Stimulated activated CD4-positive, alpha-beta T cell treated with anti-CD3 and anti-CD28 coated beads, TNF-alpha, amount 100 ng/mL, for 48 hours (primary cell): ENCODE results near the gene CDH23.

Experiments used
- DNase-seq, 3 donors: peaks; one replicate each; pipeline ENCODE4 v3.0.0-alpha.2; 2020; ENCODE audit warnings: low read depth in 3 of 3

Gene CDH23

DNA sequence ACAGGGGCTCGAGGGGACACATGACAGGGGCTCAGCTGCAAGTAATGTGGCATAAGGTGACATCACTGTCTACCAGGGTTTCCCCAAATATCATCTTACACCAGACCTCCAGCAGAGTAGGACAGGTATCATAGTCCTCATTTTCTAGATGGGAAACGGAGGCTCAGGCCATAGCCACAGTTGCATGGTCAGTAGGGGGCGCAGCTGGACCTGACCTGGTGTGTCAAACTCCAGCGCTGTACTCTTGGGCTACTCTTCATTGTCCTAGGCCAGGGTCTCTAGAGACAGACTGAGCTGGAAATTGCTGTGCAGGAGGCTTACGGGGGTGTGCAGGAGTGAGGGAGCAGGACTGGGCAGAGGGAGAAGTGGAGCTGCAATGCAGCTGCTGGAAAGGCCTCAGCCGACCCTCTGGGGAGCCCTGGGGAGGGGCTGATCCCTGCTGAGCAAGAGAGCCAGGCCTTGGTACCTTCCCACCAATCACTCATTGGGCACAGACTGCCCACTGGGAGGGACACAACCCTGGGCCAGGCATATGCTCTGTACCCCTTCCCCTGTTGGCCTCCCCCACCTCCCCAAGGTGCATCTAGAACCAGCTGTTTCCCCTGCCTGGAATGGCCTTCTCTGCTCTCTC is 89.9 kb downstream of the CDH23 start:
- DNase-seq = peak; percentile 25 to 56 (median 37)

DNA sequence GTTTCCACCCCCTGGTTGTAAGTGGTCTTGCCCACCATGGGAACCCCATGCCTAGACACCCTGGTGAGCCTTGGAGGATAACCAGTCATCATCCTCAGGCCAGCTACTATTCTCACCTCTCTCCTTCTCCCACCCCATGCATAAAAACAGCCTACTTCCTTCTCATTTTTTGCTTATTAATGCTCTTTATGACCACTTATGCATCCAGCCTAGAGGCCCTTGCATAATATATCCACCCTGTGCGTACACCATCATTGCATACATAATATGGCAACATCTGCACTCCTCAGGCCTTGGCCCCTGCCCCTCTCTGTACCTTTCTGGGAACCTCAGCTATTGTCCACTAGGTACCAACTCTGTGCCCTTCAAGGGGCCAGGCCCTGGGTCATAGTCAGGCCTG is 91.0 kb downstream of the CDH23 start:
- no peak for DNase-seq

DNA sequence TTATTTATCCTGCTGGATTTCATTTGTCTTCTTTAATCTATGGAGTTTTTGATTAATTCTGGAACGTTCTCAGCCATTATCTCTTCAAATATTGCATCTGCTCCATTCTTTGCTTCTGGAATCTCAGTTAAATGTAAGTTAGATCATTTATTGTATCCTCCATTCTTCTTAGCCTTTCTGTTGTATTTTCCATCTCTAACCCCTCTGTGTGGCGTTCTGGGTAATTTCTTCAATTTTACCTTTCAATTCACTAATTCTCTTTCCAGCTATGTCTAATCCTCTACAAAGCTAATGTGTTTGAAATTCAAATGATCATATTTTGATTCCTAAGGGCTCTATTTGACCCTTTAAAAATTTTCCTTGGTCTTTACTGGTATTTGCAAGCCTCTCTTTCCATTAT is 92.4 kb downstream of the CDH23 start:
- DNase-seq = no peak

DNA sequence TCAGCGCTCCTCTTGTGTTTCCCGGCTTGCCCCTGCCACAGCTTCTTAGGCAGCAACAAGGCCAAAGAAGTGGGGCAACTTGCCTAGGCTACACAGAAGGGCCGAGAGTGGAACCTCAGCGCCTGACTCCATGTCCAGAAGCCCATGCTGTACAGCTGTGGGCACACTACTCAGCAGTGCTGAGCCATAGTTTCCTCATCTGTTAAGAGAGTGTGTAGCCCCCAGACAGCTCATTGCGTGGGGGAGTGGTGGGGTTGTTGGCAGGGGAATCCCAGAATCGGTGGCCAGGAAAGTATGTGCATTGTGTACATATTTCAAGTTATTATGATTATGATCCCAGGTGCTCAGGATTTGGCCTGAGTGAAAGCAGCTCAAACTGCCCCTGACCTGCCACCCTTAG is 96.2 kb downstream of the CDH23 start:
- DNase-seq = no peak

DNA sequence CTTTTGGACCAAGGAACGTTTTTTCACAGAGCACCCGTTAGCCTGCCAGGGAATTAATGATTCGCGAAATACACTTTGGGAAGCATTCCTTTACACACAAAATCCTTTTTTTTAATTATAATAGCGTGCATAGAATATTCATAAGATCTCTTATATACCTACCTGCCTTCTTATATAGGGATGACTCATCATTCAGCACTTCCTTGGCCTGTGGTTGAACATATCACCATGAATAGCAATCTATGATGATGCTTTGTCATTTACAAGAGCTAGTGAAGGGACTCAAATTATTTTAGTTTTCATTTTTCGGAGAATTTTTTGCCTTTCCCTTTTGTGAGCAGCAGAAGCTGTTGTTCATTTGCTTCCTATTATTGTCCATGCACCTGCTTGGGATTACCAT is 97.0 kb downstream of the CDH23 start:
- DNase-seq = no peak

DNA sequence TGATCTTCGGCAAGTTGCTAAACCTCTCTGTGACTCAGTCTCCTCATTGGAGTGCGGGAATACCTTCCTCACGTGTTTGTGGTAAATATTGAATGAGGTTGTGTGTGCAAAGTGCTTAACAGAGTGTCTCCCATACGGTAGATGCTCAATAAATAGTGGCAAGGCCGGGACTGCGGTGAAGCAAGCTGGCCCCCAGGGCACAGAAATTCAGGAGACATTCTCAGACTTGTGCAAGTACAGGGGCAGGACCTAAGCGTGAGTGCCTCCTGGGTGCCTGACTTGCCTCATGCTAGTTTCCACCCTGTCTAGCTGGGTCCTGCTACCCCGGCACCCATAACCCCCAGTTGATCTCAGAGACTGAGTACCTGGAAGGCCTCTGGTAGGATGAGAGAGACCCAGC is 97.8 kb downstream of the CDH23 start:
- DNase-seq = no peak

DNA sequence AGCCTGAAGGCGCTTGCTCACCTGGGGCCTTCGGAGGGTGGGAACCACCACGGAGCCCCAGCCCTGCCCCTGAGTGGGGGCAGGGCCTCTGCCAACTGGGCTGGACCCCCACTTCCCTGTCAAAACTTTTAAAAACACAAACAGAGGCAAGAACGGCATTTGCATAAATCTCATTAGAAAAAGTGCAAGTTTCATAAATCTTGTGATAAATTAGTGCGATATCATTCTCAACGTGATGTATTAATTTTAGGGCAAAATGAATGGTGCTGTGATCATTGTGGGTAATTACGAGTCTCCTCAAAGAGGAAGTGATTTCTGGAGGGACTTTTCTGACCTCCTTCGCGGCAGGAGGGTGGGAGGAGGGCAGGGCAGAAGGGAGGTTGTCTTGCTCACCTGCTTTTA is 98.3 kb downstream of the CDH23 start:
- no peak for DNase-seq

DNA sequence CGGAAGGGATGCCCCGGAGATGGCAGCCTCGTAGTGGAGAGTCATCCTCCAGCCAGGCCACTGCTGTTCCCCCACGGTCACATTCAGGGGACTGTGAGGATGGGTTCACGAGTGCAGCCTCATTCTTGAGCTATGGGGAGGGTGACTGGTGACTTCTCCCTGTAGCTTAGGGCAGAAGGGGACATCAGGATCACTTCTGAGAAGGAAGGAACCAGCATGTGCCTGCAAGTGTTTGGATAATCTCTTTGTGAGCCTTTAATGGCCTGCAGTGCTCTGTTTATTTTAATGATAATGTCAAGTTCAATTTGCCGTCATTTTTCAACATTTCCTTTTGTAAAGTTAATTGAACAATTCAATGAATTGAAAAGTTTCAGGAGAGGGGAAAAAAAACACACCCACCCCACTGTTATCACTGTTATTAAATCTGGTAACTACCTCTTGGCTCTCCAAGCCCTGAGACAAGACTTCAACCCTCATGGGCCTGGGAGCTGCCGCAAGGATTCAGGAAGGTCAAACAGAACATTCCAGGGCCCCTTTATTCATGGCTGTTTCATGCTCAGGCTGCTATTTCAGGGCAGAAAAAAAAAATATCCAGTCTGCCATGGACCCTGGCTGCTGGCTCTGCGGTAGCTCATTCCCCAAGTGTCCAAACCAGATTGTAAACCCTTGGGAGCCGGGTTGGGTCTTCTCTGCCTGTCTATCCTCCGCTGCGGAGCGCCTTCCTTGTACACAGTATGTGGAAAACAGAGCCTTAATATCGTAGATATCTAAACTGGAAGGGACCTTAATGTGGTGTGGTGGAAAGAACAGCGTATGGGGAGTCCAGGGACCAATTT is 100.4 kb downstream of the CDH23 start:
- no peak for DNase-seq

DNA sequence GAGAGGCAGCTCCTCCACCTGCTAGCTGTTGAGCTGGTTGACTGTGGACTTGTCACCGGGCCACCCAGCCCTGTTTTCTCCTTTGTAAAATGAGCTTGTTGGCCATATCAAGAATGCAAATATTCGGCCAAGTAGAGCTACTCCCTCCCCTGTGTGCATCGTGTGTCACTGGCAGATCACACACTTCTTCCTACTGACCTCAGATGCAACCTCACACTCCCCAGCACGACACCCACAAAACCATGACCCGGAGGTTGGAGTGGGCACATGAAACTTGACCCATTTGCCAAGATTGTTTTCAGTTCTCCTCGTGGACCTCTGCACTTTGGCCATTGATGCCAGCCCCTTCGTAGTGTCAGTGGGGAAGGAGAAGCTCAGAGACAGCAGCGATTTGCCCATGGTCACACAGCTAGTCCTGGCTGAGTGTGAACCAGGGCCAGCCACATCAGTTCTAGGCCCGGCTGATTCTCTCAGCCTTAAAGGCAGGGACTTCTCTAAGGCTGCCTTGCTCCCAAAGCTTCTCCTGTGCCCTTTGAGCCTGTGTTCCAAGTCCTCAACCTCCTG is 101.1 kb downstream of the CDH23 start:
- DNase-seq = no peak

DNA sequence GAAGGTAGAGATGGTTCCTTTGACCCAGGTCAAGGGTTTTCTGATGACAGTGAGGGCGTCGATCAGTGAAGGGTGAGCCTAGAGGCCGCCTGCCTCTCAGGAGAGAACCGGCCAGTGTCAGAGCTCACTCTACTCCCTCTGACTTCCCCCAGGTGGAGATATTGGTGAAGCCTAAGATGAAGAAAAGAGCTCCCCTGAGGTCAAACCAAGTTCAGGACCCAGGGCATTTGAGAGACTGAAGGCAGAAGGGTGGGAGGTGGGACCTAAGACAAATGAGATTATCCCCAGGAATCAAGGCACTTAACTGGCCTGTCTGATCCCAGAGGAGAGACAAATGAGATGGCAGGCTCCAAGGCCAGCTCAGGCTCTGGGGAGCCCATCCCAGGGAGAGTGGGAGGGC is 104.7 kb downstream of the CDH23 start:
- DNase-seq = no peak

DNA sequence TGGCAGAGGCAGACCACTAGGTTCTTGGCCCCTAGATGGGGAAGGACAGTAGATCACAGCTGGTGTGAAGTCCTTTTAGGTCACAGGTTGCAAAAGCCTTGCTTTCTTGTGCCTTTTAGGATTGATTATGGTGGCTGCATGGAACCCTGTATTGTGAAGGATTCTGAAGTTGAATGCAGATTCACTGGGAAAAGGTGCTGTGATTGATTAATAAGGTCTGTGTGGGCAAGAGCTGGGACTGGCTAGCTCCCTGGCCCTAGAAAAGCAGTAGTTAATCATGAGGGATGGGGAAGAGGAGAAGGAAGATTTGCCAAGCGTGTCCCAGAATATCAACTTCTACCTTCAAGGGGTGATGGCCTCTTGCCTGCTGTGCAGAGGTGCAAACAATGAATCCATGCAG is 105.5 kb downstream of the CDH23 start:
- DNase-seq = no peak

DNA sequence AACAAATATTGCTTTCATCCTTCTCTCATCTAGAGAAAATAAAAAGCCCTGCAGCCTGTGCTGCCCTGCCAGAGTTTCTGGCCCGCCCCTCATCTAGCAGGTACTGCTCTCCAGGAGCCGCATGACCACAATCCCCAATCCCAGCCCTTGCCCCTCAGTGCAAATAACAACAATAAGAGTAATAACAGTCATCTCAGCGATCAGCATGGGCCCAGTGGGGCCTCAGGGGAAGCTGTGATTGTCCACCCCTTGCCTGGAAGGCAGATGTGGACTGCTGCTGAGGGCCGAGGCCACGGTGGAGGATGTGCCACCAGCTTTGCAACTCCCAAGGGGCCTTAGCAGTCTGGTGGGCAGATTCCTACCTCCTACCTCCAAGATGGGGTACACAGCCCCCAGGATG is 106.1 kb downstream of the CDH23 start:
- no peak for DNase-seq

DNA sequence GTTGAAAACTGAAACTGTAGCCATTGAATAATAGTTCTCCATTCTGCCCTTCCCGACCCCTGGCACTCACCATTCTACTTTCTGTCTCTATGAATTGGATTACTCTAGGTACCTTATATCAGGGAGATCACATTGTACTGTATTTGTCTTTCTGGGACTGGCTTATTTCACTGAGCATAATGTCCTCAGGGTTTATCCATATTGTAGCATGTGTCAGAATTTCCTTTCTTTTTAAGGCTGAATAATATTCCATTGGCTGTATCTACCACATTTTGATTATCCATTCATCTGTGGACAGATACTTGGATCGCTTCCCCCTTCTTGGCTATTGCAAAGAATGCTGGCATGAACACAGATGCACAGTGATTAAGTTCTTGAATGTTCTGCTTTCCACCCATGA is 107.4 kb downstream of the CDH23 start:
- DNase-seq = no peak

DNA sequence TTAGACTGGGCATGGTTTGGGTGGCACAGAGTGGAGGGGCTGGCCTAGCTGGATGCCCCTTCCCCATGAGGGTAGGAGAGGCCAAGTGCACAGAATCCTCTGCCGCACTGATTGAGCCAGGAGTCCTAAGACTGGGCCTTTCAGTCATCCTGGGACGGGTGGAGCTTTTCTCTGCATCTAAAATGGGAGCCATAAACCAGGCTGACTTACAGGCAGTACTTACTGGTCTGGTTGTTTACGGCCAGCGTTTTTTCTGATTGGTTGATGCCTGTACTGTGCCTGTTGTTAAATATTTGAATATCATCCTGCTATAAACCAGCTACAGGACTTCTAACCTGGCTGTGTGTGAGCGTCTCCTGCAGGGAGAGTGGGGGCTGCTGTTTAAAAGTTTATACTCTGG is 107.8 kb downstream of the CDH23 start:
- no peak for DNase-seq

DNA sequence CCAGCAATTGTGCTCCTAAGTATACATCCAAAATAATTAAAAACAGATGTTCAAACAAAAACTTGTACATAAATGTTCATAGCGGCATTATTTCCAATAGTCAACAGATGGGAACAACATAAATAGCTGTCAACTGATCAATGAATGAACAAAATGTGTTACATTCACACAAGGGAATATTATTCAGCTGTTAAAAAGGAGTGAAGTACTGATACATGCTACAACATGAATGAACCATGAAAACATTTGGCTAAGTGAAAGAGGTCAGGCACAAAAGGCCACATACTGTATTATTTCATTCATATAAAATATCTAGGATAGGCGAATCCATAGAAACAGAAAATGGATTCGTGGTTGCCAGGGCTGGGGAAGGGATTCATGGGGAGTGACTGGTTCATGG is 109.1 kb downstream of the CDH23 start:
- DNase-seq = no peak

DNA sequence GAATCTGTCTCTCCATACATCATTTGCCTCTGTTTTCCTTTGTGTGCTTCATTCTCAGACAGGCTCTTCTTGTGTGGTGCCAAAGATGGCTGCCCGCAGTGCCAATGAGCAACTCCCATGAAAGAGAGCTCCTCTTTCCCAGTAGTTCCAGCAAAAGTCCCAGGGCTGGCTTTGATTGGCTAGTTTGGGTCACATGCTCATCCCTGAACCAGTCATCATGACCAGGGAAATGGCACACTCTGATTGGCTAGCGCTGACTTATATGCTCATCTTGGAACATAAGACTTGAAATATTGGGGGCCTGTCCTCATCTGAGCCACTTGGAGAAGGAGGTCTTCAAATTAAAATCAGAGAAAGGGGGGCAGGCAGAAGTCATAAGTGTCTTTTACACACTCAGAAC is 112.7 kb downstream of the CDH23 start:
- no peak for DNase-seq

DNA sequence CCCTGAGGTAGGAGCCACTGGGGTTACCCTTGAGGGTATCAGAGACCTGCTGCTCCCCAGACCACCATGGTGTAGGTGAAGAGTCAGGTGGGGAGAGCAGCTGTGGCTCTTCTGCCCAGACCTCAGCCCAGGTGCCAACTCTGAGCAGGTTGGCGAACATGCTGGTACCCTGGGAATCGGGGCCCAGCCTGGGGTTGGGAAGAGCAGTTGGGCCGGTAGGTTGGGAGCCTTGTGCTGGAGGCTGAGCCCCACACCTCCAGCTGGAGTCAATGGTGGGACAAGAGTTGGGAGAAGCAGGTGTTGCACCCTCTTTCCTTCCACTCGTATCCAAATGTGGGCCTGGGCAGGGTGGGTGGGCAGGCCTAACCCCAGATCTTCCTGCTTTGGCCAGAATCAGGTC is 114.5 kb downstream of the CDH23 start:
- no peak for DNase-seq

DNA sequence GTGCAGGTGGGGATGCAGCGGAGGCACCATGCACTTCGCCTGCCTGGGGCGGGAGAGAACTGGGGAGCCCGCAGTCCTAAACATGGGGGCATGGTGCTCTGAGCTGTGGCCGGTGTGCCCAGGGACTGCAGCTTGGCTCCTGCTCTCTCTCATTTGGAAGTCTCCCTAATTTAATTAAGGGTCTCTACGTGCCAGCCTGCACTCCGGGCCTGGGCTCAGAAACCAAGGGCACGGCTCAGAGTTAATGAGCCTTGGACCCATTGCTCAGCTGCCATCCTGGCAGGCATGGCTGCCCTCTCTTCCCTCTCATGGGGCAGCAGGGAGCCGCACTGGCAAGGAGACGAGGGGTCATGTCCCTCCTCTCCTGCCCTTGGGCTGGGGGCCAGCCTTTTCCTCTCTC is 115.6 kb downstream of the CDH23 start:
- DNase-seq = no peak

DNA sequence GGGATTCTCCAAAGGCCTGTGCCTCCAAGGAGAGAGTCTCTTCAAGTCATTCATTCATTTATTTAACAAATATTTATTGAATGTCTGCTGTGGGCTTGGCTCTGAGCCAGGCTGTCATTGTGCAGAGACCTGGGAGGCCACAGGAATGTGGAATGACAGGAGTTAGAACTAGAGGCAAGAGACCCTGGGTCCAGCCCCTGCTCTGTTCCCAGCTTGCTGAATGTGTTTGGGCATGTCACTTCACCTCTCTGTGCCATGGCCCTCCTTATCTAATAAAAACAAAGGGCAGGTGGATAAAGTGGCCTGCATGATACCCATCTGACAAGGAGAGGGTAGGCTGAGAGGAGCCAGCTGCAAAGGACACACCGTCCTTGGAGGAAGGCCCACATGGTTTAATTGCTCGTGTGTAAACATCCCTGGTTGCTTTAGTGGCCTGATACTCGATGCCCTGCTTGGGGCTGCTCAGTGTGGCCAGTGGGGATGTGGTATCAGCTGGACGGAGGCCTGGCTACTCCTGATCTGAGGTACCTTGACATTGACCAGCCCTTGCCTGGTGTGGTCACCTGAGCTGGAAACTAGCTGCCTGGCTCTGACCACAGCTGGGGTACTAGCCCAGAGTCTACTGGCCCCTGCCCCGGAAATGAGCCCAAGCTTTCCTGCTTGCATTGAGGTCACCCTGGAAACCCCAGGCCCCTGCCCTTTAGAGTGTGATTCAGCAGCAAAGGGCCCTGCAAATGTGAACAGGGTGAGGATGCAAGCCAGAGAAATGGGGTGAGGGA is 116.2 kb downstream of the CDH23 start:
- no peak for DNase-seq

DNA sequence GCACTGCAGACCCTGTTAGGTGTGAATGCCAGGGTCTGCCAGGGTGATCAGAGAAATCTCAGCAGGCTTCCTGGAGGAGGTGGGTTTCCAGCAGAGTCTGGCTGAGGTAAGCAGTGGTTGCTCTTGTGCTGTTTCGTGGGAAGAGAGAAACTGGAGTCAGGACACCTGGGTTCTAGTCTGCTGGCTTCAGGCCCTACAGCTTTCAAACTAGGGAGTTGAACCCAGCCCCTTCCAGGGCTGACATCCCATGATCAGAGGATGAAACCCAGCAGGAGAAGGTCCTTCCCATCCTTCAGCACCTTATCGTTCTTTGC is 116.8 kb downstream of the CDH23 start:
- no peak for DNase-seq

DNA sequence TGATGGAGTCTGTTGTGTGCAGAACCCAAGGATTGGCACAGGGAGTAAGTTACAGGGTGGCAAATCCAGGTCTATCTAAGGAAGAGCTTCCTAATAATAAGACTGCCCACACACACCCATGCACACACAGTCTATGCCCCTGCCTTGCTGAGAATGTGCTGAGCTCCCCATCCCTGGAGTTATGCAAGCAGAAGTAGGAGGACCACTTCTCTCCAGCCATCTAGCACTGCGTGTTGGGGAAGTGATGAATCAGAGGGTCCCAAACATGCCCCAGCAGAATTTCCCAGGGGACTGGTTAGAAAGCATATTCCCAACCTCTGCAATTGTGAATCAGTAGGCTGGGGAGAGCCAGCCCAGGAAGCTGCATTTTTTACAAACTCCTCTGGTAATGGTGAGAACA is 117.2 kb downstream of the CDH23 start:
- DNase-seq = no peak

DNA sequence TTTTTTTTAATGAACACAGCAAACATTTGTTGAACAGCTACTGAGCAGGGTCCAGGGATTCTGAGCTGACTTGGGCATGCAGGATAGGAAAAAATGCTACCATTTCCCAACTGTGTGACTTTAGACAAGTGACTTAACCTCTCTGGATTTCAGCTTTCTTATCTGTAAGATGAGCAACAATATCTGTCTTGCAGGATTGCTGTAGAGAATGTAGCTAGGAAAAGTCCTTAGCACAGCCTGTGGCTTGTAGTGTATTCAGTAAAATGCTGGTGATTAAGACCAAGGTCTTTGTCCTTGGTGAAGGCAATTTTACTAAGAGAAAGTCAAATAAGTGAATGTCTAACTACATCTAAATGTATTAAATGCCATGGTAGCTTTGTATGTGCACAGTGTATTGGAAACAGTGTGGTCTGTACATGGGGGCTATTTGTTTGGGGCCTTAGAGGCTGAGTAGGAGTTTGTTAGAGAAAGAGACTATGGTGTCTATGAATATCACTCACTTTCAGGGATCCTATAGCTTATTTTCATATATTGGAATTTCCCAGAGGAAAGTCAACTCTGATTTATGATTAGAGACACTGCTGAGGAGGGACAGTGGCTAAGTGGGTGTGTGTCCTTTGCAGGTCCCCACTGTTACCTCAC is 118.9 kb downstream of the CDH23 start:
- no peak for DNase-seq
